ENCODE data around the gene ASB18. TPM values are rescaled to one million over a fixed set of nuclear protein-coding genes. Genes with fewer than 3 reads are reported as not detected.

ASB18 gene
- total RNA-seq, 4 donors from 2014 or later = not detected

DNA sequence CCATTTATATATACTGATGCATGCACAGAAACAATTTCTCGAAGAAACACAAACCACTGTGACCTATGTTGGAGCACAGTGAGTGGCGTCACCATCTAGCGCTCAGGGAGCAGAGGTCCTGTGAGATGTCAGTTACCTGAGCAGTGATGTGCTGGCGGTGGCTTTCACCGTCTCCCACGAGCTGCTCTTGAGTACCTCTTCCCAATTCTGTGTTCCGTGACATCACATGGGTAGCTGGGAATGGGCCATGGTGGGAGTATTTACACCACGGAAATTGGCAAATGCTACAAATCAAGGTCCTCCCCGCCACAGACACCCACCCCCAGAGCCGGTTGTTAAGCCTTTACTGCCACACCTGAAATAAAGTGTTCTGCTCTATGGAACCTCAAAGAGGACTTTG is 120.4 kb downstream of the ASB18 start:
- DNase-seq = no peak
- TF ChIP-seq CTCF (IDR thresholded peaks at IDR 0.05) = no peak
- no peak for TF ChIP-seq POLR2A (IDR thresholded peaks at IDR 0.05)
- 80 to 83% methylated on average over 10 of the region's 10 CpGs for WGBS, 2 donors
- Histone ChIP-seq H3K4me3 (replicated peaks in 1 of 3) (no peak overlapping the region), H3K27ac (no peak overlapping the region), H3K9me3 (no peaks in the 10 kb centered on the region), H3K36me3 (no peaks in the 10 kb centered on the region), H3K27me3 (no peaks in the 10 kb centered on the region), H3K4me1 (no peaks in the 10 kb centered on the region)
- intact Hi-C loops (cut with DNase I) = no loop called here

Small RNAs within 50 kb of the gene (small RNA-seq; reads per million reads assigned to genes)
- not detected for gene RF00019
- not detected for gene RNU1-31P

Other genes starting within 250 kb of the ASB18 start
- gene GBX2, start 96.0 kb downstream of the ASB18 start, total RNA-seq = not detected